ENCODE data around the gene SLC15A3. TPM values are rescaled to one million over a fixed set of nuclear protein-coding genes. Genes with fewer than 3 reads are reported as not detected.

The SLC15A3 gene
- total RNA-seq, 1 experiment from 2014 or later: 10.2 TPM

DNA sequence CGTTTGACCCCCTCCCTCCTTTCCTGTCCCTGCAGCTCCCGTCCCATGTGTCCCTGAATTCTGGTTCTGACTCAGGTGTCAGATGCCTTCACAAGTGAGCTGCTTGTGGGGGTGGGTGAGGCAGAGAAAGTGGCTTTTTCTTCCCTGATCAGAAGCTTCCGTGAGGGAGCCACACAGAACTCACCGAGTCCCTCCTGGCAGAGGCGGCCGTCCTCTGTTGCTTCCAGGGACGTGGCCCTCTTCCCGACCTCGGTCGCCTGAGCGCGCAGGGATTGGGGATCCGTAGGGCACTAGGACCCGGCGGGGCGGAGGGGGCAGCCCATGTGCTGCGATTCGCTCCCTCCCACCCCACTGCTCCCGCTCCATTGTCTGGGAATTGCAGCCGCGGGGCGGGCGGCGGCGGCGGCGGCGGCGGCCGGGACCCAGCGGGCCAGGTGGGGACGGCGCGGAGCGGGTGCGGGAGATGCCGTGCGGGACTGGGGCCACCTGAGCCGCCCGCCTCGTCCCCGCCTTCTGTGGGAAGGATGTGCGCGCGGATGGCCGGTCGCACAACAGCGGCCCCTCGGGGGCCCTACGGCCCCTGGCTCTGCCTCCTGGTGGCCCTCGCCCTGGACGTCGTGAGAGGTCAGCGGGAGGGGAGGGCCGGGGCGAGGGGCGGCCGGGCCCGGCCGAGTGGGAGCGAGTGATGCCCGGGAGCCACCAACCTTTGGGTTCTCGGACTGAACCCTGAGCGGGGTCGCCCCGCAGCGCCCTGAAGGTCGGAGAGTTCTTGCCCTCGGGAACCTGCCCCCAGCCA, 27.7 kb downstream of the SLC15A3 start, which contains the start of gene TMEM132A (continued):
- TF ChIP-seq, protein P1, sequence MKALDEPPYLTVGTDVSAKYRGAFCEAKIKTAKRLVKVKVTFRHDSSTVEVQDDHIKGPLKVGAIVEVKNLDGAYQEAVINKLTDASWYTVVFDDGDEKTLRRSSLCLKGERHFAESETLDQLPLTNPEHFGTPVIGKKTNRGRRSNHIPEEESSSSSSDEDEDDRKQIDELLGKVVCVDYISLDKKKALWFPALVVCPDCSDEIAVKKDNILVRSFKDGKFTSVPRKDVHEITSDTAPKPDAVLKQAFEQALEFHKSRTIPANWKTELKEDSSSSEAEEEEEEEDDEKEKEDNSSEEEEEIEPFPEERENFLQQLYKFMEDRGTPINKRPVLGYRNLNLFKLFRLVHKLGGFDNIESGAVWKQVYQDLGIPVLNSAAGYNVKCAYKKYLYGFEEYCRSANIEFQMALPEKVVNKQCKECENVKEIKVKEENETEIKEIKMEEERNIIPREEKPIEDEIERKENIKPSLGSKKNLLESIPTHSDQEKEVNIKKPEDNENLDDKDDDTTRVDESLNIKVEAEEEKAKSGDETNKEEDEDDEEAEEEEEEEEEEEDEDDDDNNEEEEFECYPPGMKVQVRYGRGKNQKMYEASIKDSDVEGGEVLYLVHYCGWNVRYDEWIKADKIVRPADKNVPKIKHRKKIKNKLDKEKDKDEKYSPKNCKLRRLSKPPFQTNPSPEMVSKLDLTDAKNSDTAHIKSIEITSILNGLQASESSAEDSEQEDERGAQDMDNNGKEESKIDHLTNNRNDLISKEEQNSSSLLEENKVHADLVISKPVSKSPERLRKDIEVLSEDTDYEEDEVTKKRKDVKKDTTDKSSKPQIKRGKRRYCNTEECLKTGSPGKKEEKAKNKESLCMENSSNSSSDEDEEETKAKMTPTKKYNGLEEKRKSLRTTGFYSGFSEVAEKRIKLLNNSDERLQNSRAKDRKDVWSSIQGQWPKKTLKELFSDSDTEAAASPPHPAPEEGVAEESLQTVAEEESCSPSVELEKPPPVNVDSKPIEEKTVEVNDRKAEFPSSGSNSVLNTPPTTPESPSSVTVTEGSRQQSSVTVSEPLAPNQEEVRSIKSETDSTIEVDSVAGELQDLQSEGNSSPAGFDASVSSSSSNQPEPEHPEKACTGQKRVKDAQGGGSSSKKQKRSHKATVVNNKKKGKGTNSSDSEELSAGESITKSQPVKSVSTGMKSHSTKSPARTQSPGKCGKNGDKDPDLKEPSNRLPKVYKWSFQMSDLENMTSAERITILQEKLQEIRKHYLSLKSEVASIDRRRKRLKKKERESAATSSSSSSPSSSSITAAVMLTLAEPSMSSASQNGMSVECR (CRISPR knock-in tag; IDR thresholded peaks at IDR 0.05; ENCODE audit: borderline replicate concordance): 0 out of 2 replicates have a peak, but pooled peaks have one; percentile 72
- TF ChIP-seq, protein P2, sequence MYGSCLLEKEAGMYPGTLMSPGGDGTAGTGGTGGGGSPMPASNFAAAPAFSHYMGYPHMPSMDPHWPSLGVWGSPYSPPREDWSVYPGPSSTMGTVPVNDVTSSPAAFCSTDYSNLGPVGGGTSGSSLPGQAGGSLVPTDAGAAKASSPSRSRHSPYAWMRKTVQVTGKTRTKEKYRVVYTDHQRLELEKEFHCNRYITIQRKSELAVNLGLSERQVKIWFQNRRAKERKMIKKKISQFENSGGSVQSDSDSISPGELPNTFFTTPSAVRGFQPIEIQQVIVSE (CRISPR knock-in tag; IDR thresholded peaks at IDR 0.05; ENCODE audit: borderline replicate concordance): no peak
- no peak for TF ChIP-seq ZNF423 (CRISPR knock-in tag; IDR thresholded peaks at IDR 0.05)
- TF ChIP-seq CREB1 (CRISPR knock-in tag; IDR thresholded peaks at IDR 0.05): no peak
- no peak for TF ChIP-seq SOX15 (CRISPR knock-in tag; IDR thresholded peaks at IDR 0.05)
- TF ChIP-seq TP53 (CRISPR knock-in tag; IDR thresholded peaks at IDR 0.05): peak; percentile 36; the same call in 1 of the 2 replicates
- TF ChIP-seq MYBL2 (CRISPR knock-in tag; IDR thresholded peaks at IDR 0.05): 0 out of 2 replicates have a peak, but pooled peaks have one; percentile 33
- TF ChIP-seq ETV6 (CRISPR knock-in tag; IDR thresholded peaks at IDR 0.05): peak; percentile 81
- TF ChIP-seq ZBTB21 (CRISPR knock-in tag; IDR thresholded peaks at IDR 0.05; ENCODE audit: borderline replicate concordance): no peak

DNA sequence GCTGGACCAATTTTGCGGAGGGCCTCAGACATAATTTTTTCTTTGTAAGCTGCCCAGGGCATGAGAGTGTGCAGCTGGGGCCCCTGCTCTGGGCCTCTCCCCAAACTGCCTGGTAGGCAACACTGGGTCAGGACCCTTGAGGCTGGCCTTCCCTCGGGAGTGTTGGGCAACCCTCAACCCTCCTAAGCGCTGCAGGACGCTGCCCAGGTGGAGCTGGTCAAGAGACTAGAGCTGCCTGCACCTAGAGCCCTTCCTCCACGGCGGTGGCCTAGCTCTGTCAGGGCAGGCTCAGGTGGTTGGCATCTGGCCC, 28.2 kb downstream of the SLC15A3 start:
- no peak for DNase-seq (ENCODE audit: low spot score)
- no peaks in the 10 kb centered on the region for H3K9me3 Mint-ChIP-seq
- H3K36me3 Mint-ChIP-seq: peaks cover 16% of the 10 kb centered on the region
- H3K27me3 Mint-ChIP-seq (ENCODE audit: low read depth): no peaks in the 10 kb centered on the region; the same call in 1 of the 2 replicates
- peaks cover 20% of the 10 kb centered on the region for H3K4me1 Mint-ChIP-seq
- H3K27ac Mint-ChIP-seq: no peak overlapping the region
- ChIA-PET CTCF (interaction anchor here (0.6 to 1.8 kb wide), 8 partner anchors 9 to 891 kb away, joined by 3 to 7 read pairs (median 3); partner anchors contain the start of genes SLC15A3 and TMEM109), POLR2A (interaction anchor here (0.9 to 1.2 kb wide), 3 partner anchors 8 to 16 kb away, joined by 3 to 11 read pairs (median 8); partner anchors contain the start of gene TMEM109)
- TF ChIP-seq CBFB (CRISPR knock-in tag; IDR thresholded peaks at IDR 0.05; ENCODE audit: low read depth): no peak
- 0 out of 2 replicates have a peak, but pooled peaks have one; percentile 11 for TF ChIP-seq FOXP1 (CRISPR knock-in tag; IDR thresholded peaks at IDR 0.05; ENCODE audit: borderline replicate concordance)
- peak overlapping the region; percentile 65 for H3K4me3 Mint-ChIP-seq
- peak; percentile 56 for ATAC-seq

DNA sequence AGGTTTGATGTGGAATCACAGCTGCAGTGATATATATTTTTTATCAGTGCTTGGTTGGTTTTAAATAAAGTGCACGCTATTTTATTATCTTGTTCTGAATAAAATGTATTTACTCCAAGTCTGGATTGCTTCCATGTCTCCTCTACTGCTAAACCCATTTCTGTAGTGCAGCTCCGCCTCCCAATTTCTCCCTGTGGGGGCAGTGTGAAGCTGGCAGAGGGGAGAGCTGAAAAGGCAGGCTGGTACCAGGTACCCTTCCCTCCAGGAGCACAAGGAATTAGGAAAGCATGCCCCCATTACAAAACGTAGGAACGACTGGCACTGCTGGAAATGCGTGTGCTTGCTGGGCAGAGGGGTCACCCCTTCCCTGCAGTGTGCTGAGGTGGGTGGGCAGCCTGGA, 28.6 kb downstream of the SLC15A3 start:
- Mint-ChIP-seq H3K27ac (no peak overlapping the region), H3K4me1 (peaks cover 20% of the 10 kb centered on the region), H3K9me3 (no peaks in the 10 kb centered on the region), H3K4me3 (peak overlapping the region; percentile 29; the same call in 1 of the 2 replicates), H3K27me3 (ENCODE audit: low read depth) (no peaks in the 10 kb centered on the region; the same call in 1 of the 2 replicates), H3K36me3 (peaks cover 16% of the 10 kb centered on the region)
- POLR2A ChIA-PET: interaction anchor here (0.9 to 1.2 kb wide), 3 partner anchors 8 to 16 kb away, joined by 3 to 11 read pairs (median 8); partner anchors contain the start of gene TMEM109
- DNase-seq (ENCODE audit: low spot score): no peak
- ATAC-seq: no peak
- CTCF ChIA-PET: interaction anchor here (0.7 to 1.8 kb wide), 6 partner anchors 8 to 892 kb away, joined by 3 to 7 read pairs (median 3); partner anchors contain the start of gene SLC15A3
- TF ChIP-seq, protein P3, sequence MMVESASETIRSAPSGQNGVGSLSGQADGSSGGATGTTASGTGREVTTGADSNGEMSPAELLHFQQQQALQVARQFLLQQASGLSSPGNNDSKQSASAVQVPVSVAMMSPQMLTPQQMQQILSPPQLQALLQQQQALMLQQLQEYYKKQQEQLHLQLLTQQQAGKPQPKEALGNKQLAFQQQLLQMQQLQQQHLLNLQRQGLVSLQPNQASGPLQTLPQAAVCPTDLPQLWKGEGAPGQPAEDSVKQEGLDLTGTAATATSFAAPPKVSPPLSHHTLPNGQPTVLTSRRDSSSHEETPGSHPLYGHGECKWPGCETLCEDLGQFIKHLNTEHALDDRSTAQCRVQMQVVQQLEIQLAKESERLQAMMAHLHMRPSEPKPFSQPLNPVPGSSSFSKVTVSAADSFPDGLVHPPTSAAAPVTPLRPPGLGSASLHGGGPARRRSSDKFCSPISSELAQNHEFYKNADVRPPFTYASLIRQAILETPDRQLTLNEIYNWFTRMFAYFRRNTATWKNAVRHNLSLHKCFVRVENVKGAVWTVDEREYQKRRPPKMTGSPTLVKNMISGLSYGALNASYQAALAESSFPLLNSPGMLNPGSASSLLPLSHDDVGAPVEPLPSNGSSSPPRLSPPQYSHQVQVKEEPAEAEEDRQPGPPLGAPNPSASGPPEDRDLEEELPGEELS (CRISPR knock-in tag; IDR thresholded peaks at IDR 0.05): no peak
- TF ChIP-seq, protein P4, sequence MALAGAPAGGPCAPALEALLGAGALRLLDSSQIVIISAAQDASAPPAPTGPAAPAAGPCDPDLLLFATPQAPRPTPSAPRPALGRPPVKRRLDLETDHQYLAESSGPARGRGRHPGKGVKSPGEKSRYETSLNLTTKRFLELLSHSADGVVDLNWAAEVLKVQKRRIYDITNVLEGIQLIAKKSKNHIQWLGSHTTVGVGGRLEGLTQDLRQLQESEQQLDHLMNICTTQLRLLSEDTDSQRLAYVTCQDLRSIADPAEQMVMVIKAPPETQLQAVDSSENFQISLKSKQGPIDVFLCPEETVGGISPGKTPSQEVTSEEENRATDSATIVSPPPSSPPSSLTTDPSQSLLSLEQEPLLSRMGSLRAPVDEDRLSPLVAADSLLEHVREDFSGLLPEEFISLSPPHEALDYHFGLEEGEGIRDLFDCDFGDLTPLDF (CRISPR knock-in tag; IDR thresholded peaks at IDR 0.05): no peak
